Tibial nerve (tissue), 3 donors: ENCODE results near the gene CCDC91.

Source experiments
- POLR2A ChIP-seq, 2 donors: fragments of 450-650 bp; IDR thresholded peaks; one replicate each; pipeline ENCODE4 v1.6.1; 2017; ENCODE audit warnings: antibody characterized with exemption in 2 of 2, mild to moderate bottlenecking in 2 of 2, moderate library complexity in 2 of 2
- TF ChIP-seq, protein P1 (sequence below), 5 experiments: fragments of 200-600 bp in 3 of 5; fragments of 450-650 bp in 2 of 5; sonication (generic) in 3 of 5; IDR thresholded peaks; one replicate each; pipeline ENCODE4 v1.5.1; 2016 to 2019; ENCODE audit warnings: antibody characterized with exemption in 5 of 5, mild to moderate bottlenecking in 3 of 5, moderate library complexity in 2 of 5

DNA sequence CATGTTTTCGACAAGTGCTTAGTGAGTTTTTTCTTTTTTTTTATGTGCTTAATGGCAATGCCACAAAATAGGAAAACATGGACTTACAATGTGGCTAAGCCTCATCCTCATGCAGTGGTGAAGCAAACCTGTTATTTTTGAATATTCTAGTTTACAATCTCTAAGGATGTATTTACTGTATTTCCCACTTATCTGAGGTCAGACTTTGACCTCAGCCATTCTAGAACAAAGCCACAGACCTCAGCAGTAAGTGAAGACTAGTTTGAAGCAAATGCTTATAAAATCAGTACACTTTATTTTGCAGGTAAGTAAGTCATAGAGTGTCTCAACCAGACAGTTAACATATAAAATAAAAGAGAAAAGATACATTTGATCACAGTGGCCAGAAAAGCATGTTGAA, 130.1 kb downstream of the CCDC91 start:
- TF ChIP-seq, protein P1, sequence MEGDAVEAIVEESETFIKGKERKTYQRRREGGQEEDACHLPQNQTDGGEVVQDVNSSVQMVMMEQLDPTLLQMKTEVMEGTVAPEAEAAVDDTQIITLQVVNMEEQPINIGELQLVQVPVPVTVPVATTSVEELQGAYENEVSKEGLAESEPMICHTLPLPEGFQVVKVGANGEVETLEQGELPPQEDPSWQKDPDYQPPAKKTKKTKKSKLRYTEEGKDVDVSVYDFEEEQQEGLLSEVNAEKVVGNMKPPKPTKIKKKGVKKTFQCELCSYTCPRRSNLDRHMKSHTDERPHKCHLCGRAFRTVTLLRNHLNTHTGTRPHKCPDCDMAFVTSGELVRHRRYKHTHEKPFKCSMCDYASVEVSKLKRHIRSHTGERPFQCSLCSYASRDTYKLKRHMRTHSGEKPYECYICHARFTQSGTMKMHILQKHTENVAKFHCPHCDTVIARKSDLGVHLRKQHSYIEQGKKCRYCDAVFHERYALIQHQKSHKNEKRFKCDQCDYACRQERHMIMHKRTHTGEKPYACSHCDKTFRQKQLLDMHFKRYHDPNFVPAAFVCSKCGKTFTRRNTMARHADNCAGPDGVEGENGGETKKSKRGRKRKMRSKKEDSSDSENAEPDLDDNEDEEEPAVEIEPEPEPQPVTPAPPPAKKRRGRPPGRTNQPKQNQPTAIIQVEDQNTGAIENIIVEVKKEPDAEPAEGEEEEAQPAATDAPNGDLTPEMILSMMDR (IDR thresholded peaks at IDR 0.05) = no peak
- TF ChIP-seq POLR2A (IDR thresholded peaks at IDR 0.05) = no peak
